IMR-90 (cell line): ENCODE results near the gene STPG4.

ENCODE experiments used
- CHD1 ChIP-seq: IDR thresholded peaks from 2 replicates; pipeline ENCODE4 v1.6.1; 2012; ENCODE audit warnings: low read depth, low read length, improper control_type of control experiment
- CTCF ChIP-seq: conservative IDR thresholded peaks from 2 replicates; pipeline ENCODE4 v1.5.1; 2012; ENCODE audit warnings: mild to moderate bottlenecking, low read depth, low read length, improper control_type of control experiment
- FOS ChIP-seq: fragments of 150-350 bp; IDR thresholded peaks from 2 replicates; pipeline ENCODE4 v1.6.1; 2016; ENCODE audit warnings: low read depth, low read length
- MAFK ChIP-seq: IDR thresholded peaks from 2 replicates; pipeline ENCODE4 v1.6.1; 2012; ENCODE audit warnings: low read depth, low read length, improper control_type of control experiment
- MXI1 ChIP-seq: IDR thresholded peaks from 2 replicates; pipeline ENCODE4 v1.6.1; 2012; ENCODE audit warnings: low read depth, mild to moderate bottlenecking, low read length, moderate library complexity, borderline replicate concordance
- NFE2L2 ChIP-seq: fragments of 150-350 bp; IDR thresholded peaks from 2 replicates; pipeline ENCODE4 v1.6.1; 2016; ENCODE audit warnings: low read depth, mild to moderate bottlenecking, low read length
- POLR2A ChIP-seq: IDR thresholded peaks from 2 replicates; pipeline ENCODE4 v1.6.1; 2012; ENCODE audit warnings: mild to moderate bottlenecking, low read depth, low read length
- USF2 ChIP-seq: fragments of 150-350 bp; IDR thresholded peaks from 2 replicates; pipeline ENCODE4 v1.6.1; 2017; ENCODE audit warnings: mild to moderate bottlenecking, antibody characterized with exemption, low read length, low read depth
- TF ChIP-seq, protein P1 (sequence below): fragments of 150-350 bp; IDR thresholded peaks from 2 replicates; pipeline ENCODE4 v1.6.1; 2016; ENCODE audit warnings: low read depth, mild to moderate bottlenecking, low read length, moderate library complexity, borderline replicate concordance

GRCh38 chr2:47179388-47179787 lies 24.3 kb upstream of the STPG4 start:
- TF ChIP-seq CTCF, result no peak
- no peak for TF ChIP-seq CHD1
- no peak for TF ChIP-seq POLR2A
- TF ChIP-seq, protein P1, sequence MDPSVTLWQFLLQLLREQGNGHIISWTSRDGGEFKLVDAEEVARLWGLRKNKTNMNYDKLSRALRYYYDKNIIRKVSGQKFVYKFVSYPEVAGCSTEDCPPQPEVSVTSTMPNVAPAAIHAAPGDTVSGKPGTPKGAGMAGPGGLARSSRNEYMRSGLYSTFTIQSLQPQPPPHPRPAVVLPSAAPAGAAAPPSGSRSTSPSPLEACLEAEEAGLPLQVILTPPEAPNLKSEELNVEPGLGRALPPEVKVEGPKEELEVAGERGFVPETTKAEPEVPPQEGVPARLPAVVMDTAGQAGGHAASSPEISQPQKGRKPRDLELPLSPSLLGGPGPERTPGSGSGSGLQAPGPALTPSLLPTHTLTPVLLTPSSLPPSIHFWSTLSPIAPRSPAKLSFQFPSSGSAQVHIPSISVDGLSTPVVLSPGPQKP, result no peak
- TF ChIP-seq USF2, result no peak
- TF ChIP-seq MAFK, result no peak
- no peak for TF ChIP-seq NFE2L2
- TF ChIP-seq FOS, result no peak
- no peak for TF ChIP-seq MXI1
